Ishikawa (cell line): ENCODE measurements around the gene MTMR1.

Experiments used
- CEBPB ChIP-seq: IDR thresholded peaks from 2 replicates; pipeline ENCODE4 v1.6.1; 2012
- EGR1 ChIP-seq: IDR thresholded peaks from 2 replicates; pipeline ENCODE4 v1.6.1; 2012
- EP300 ChIP-seq: IDR thresholded peaks from 2 replicates; pipeline ENCODE4 v1.6.1; 2012; ENCODE audit warnings: borderline replicate concordance
- FOXM1 ChIP-seq: IDR thresholded peaks from 2 replicates; pipeline ENCODE4 v1.6.1; 2012; ENCODE audit warnings: low read depth, borderline replicate concordance
- NFIC ChIP-seq: IDR thresholded peaks from 2 replicates; pipeline ENCODE4 v1.6.1; 2012
- RAD21 ChIP-seq: IDR thresholded peaks from 2 replicates; pipeline ENCODE4 v1.6.1; 2012; ENCODE audit warnings: low read depth
- TAF1 ChIP-seq: IDR thresholded peaks from 2 replicates; pipeline ENCODE4 v1.6.1; 2012; ENCODE audit warnings: low read depth, mild to moderate bottlenecking
- TCF12 ChIP-seq: IDR thresholded peaks from 2 replicates; pipeline ENCODE4 v1.6.1; 2012; ENCODE audit warnings: low read depth
- TEAD4 ChIP-seq: IDR thresholded peaks from 2 replicates; pipeline ENCODE4 v1.6.1; 2012
- YY1 ChIP-seq: IDR thresholded peaks from 2 replicates; pipeline ENCODE4 v1.6.1; 2012; ENCODE audit warnings: low read depth
- ZBTB7A ChIP-seq: IDR thresholded peaks from 2 replicates; pipeline ENCODE4 v1.6.1; 2012; ENCODE audit warnings: low read depth
- TF ChIP-seq, protein P1 (sequence below): IDR thresholded peaks from 2 replicates; pipeline ENCODE4 v1.6.1; 2012; ENCODE audit warnings: low read depth, mild to moderate bottlenecking
- TF ChIP-seq, protein P2 (sequence below): IDR thresholded peaks from 2 replicates; pipeline ENCODE4 v1.6.1; 2012
- TF ChIP-seq, protein P3 (sequence below): IDR thresholded peaks from 2 replicates; pipeline ENCODE4 v1.6.1; 2012

DNA sequence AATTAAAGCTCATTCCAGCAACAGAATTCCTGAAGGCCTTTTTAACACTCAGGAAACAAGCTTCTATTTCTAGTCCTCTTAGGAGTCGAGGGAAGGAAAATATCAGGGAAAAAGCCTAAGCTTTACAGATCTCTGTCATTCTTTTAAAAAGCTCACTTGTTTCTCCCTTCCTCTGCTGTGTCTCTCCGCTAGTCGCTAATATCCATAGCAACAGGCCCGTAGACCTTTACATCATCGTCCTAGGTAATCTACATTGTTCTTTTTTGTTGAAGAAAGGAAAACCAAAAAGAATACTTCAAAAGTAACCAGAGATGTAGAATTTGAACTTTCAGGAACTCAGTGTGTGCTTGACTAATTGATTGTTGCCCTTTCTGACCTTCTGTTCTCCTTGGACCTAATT lies 45.9 kb upstream of the MTMR1 start:
- TF ChIP-seq YY1 (no peak), CEBPB (no peak), TAF1 (no peak), TEAD4 (no peak), TCF12 (no peak), EP300 (no peak), EGR1 (no peak), NFIC (no peak), FOXM1 (no peak), ZBTB7A (no peak), RAD21 (no peak)
- TF ChIP-seq, protein P1, sequence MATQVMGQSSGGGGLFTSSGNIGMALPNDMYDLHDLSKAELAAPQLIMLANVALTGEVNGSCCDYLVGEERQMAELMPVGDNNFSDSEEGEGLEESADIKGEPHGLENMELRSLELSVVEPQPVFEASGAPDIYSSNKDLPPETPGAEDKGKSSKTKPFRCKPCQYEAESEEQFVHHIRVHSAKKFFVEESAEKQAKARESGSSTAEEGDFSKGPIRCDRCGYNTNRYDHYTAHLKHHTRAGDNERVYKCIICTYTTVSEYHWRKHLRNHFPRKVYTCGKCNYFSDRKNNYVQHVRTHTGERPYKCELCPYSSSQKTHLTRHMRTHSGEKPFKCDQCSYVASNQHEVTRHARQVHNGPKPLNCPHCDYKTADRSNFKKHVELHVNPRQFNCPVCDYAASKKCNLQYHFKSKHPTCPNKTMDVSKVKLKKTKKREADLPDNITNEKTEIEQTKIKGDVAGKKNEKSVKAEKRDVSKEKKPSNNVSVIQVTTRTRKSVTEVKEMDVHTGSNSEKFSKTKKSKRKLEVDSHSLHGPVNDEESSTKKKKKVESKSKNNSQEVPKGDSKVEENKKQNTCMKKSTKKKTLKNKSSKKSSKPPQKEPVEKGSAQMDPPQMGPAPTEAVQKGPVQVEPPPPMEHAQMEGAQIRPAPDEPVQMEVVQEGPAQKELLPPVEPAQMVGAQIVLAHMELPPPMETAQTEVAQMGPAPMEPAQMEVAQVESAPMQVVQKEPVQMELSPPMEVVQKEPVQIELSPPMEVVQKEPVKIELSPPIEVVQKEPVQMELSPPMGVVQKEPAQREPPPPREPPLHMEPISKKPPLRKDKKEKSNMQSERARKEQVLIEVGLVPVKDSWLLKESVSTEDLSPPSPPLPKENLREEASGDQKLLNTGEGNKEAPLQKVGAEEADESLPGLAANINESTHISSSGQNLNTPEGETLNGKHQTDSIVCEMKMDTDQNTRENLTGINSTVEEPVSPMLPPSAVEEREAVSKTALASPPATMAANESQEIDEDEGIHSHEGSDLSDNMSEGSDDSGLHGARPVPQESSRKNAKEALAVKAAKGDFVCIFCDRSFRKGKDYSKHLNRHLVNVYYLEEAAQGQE = no peak
- TF ChIP-seq, protein P2, sequence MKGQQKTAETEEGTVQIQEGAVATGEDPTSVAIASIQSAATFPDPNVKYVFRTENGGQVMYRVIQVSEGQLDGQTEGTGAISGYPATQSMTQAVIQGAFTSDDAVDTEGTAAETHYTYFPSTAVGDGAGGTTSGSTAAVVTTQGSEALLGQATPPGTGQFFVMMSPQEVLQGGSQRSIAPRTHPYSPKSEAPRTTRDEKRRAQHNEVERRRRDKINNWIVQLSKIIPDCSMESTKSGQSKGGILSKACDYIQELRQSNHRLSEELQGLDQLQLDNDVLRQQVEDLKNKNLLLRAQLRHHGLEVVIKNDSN = no peak
- TF ChIP-seq, protein P3, sequence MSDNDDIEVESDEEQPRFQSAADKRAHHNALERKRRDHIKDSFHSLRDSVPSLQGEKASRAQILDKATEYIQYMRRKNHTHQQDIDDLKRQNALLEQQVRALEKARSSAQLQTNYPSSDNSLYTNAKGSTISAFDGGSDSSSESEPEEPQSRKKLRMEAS = no peak
